Jurkat, Clone E6-1 (cell line): ENCODE measurements around the gene TOR1A.
"Not testable (repeated sequence)": the region's sequence is repeated elsewhere in the genome, so short reads cannot be mapped to it uniquely, and the experiment has no call there.

Experiments
- DNase-seq: peaks from one replicate; pipeline ENCODE4 v3.0.0-alpha.2; 2011; ENCODE audit warnings: low read depth, low spot score
- H3K4me3 ChIP-seq: 2 replicates; pipeline ENCODE4 v1.5.1; 2011; ENCODE audit warnings: mild to moderate bottlenecking, low read length, control low read depth, moderate library complexity

The TOR1A gene

DNA sequence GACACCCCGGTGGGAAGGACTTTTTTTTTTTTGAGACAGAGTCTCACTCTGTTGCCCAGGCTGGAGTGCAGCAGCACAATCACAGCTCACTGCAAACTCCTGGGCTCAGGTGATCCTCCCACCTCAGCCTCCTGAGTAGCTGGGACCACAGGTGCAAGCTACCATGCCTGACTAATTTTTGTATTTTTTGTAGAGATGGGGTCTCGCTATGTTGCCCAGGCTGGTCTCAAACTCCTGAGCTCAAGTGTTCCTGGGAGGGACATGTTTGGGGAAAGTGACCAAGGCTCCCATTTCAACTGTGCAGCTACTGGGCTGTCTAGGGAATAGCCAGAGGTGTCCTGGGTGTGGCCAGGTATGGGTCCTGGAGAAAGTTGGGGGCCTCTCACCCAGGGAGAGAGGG lies 27.9 kb downstream of the TOR1A start:
- not testable (repeated sequence) for H3K4me3 ChIP-seq

DNA sequence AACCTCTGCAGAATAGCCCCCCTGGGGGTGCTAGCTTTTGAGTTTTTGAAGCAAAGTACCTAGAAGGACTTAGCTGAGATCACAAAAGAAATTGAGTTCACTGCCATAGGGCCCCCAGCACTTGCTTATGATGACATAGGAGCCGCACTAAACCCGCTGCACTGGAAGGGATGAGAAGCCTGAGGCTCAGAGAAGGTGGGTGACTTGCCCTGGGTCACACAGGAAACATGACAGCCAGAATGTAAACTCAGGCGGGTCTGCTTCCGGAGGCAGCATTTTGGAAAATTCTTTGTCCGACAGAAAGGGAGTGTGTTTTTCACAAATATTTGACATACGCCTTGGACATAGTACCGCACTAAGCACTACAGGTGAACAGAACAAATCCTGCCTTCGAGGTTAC lies 29.4 kb downstream of the TOR1A start:
- no peak overlapping the region for H3K4me3 ChIP-seq
- DNase-seq, result no peak

More for the DNA sequence above, 27.9 kb downstream of the TOR1A start:
- not testable (repeated sequence) for DNase-seq

DNA sequence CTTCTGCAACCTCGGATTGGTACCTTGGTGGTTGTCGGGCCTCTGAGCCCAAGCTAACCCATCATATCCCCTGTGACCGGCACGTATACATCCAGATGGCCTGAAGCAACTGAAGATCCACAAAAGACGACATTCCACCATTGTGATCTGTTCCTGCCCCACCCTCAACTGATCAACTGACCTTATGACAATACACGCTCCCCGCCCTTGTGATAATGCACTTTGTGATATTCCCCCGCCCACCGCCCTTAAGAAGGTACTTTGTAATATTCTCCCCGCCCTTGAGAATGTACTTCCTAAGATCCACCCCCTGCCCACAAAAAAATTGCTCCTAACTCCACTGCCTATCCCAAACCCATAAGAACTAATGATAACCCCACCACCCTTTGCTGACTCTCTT lies 37.5 kb downstream of the TOR1A start:
- DNase-seq, result no peak

GRCh38 chr9:129785866-129786265 lies 38.1 kb downstream of the TOR1A start:
- DNase-seq, result no peak
- no peak overlapping the region for H3K4me3 ChIP-seq

More for the DNA sequence above, 37.5 kb downstream of the TOR1A start:
- no peak overlapping the region for H3K4me3 ChIP-seq

- DNase-seq, H3K4me3 ChIP-seq: not testable (repeated sequence)
Observed at GRCh38 chr9:129784970-129785369, 39.0 kb downstream of the TOR1A start.

DNA sequence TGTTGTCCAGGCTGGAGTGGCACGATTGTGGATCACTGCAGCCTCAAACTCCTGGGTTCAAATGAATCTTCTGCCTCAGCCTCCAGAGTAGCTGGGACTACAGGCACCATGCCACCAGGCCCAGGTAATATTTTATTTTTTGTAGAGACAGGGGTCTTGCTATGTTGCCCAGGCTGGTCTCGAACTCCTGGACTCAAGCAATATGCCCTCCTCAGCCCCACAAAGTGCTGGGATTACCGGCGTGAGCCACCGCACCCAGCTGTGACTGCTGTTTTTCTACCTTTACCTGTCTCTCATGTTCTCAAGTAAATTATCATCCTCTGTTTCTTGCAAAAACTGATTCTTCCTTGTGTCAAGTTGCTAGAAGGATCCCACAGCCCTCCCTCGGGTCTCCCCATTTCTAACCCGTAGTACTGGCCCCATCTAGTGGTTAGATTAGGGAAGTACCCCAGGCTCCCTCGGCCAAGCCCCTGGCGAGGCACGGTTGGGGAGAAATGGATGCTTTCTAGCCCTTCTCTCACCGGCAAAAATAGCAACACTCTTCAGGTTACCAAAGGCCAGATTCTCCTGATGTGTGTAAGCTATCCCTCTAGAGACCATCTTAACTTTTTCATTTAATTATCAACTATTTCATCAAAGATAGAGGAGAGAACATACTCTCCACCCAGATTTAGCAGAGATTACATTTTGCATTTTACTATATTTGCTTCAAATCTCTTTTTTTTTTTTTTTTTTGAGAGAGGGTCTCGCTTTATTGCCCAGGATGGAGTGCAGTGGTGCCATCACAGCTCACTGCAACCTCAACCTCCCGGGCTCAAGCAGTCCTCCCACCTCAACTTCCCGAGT lies 40.2 kb downstream of the TOR1A start:
- DNase-seq, result peak; percentile 65
- H3K4me3 ChIP-seq, result no peak overlapping the region

- H3K4me3 ChIP-seq, result no peak overlapping the region
- DNase-seq, result no peak
Observed at GRCh38 chr9:129781981-129782380, 42.0 kb downstream of the TOR1A start.

DNA sequence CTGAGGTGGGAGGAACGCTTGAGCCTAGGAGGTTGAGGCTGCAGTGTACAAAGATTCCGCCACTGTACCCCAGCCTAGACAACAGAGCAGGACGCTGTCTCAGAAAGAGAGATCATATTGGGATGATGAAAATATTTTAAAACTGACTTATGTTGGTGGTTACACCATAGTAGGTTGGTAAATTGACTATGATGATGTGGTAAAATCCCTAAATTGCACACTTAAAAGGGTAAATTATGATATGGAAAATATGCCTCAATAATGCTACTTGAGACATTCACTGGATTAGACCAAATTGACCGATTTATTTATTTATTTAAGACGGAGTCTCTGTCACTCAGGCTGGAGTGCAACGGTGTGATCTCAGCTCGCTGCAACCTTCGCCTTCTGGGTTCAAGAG lies 42.8 kb downstream of the TOR1A start:
- DNase-seq, result no peak
- H3K4me3 ChIP-seq, result no peak overlapping the region

GRCh38 chr9:129779560-129780190 lies 44.3 kb downstream of the TOR1A start:
- no peak overlapping the region for H3K4me3 ChIP-seq
- DNase-seq, result no peak

- no peak overlapping the region for H3K4me3 ChIP-seq
- DNase-seq, result no peak
Observed at GRCh38 chr9:129778469-129778868, 45.5 kb downstream of the TOR1A start.

GRCh38 chr9:129777769-129778130 lies 46.2 kb downstream of the TOR1A start:
- DNase-seq, result no peak
- no peak overlapping the region for H3K4me3 ChIP-seq

DNA sequence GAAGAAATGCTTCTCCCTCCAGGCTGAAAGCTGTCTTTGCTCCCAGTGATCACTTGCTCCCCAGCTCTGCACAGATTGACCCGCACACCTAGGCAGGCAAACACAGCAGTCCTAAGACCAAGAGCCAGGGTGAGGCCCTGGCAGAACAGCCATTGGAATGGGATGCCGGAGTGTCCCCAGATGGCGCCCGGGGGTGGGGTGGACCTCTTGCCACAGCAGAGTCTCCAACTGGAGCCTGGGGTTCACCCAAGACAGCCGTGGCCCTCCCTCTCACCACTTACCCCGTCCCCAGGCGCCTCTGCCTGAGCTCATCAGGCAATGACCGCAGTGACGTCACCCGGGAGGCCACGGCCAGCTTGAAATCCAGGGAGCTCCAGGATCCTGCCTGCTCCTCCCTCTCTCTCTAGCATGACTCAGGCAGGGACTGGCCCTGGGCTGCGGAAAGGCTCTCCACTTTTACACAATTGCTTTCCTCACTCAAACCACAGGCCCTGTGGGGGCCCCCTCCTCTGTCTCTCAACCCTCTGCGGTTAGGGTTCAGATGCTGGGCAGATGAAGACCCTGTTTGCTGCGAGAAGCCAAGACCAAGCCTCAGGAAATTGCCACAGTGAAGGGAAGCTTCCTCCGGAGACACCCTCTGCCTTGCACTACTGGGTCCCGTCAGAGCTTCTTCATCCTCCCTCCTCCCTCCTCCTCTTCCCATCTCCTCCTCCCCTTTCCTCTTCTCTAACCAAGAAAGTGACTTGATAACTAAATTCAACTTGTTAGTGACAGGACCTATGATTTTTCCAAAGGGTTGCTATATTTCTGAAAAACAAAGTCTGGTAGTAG lies 46.8 kb downstream of the TOR1A start:
- no peak overlapping the region for H3K4me3 ChIP-seq
- DNase-seq, result peak; percentile 39

DNA sequence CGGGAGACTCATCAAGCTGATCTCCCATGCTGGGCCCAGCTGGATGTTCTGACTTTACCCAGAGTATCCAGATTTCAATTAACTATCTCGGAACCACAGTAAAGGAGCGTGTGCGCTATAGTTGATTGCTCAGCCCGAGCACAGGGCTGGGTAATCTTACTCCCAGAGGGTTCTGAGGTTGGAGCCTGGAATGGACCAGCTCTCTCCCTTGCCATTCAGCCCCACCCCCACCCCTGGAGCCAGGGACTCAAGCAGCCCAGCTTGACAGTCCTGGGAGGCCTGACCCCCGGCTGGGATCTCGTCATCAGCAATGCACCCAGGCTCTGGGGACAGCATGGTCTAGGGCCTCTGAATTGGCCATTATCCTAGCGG lies 47.4 kb downstream of the TOR1A start:
- DNase-seq, result no peak
- no peak overlapping the region for H3K4me3 ChIP-seq

GRCh38 chr9:129776096-129776495 lies 47.8 kb downstream of the TOR1A start:
- not testable (repeated sequence) for H3K4me3 ChIP-seq, DNase-seq

- H3K4me3 ChIP-seq, result no peak overlapping the region
- no peak for DNase-seq
Observed at GRCh38 chr9:129775448-129775798, 48.5 kb downstream of the TOR1A start.

DNA sequence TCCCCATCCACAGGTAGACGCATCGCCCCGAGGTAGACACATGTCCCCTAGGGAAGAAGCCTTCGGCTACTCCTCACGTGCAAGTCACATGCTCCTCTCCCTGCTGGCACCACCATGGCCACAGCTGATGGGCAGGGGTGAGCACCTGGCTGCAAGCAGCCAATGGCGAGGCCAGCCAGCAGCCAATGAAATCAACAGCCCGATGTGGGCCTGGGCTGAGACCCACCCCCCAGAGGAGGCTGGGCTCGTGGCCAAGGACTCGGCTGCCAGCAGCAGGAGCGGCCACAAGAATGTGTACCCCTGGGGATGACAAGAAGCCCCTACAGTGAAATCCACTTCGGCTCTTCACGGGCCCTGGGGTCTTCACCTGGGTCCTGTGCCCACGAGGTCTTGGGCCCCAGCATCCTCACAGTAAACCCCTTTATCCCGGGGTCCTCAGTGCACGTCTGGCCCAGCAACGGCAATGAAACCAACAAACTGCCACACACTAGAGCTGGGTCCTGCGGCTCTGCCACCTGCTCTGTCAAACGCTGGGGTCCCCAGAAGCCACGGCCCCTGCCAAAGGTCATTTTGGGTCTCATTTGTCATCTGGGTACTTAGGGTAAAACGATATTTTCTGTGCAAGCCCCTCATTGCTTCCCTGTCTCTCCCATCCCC lies 49.0 kb downstream of the TOR1A start:
- no peak for DNase-seq

DNA sequence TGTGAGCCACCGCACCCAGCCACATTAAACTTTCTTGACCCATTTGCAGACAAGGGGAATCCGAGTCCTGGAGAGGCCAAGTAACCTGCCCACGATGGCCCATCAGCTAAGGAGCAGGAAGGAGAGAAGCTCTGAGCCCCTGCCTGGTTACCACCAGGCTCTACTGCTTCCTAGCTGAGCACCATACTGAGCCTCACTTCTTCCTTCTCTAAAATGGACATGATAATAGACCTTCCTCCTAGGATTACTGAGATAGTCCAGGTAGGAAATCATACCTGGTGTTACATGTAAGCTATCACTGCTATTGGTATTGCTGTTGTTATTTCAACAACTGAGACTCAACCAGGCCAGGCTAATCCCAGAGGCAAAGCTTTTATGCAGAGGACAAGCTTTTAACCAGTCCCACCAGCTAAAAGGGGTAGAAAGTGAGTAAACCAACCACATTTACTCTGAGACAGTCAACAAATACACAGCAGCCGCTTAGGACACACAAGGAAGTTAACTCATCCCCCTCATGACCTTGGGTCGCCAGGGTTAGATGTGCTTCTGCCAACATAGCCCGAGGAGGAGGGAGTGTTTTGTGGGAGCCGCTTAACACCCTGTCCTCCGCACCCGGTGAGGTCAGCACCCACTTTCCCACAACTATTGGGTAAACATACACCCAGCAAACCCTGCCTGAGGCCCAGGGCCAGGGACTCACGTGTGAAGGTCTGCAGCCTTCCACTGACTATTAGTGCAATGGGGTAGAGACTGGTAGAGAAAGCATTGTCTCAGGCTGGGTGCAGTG lies 50.5 kb downstream of the TOR1A start:
- DNase-seq, result no peak

More for the DNA sequence above, 49.0 kb downstream of the TOR1A start:
- no peak overlapping the region for H3K4me3 ChIP-seq

DNA sequence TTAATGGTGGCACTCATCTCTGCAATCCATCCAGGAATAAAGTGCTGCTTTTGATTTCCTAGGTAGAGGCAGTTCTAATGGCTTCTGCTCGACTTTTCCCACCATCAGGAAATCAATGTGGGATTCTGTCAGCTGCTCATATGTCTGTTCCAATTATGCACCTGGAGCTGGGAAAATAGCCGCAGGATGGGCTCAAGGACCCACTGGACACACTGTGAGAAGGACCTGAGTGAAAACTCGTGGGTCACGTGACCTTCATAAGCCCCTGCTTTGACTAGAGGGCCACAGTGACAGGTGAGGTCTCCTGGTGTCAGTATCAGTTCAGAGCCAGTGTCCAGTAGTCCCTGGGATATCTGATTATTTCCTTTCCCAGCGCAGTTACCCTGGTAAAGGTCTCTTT lies 53.2 kb downstream of the TOR1A start:
- no peak overlapping the region for H3K4me3 ChIP-seq
- no peak for DNase-seq

More for the DNA sequence above, 50.5 kb downstream of the TOR1A start:
- H3K4me3 ChIP-seq, result no peak overlapping the region

DNA sequence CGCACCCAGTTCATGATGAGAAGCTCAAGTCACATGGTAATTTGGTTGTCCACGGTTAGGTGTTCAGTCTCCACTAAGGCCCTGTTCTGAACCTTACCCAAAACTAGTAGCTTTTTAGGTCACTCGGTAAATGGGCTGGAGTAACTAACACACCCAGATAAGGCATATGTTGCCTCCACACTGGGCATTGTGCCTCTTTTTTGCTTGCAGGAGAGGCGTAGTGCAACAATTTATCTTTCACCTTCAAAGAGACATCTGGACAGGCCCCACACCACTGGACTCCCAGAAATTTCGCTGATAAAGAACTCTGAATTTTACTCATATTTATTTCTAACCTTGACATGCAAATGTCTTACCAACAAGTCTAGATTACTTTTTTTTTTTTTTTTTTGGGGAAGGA lies 54.3 kb downstream of the TOR1A start:
- DNase-seq, result no peak
- no peak overlapping the region for H3K4me3 ChIP-seq
